Transverse colon (tissue), 4 donors: ENCODE data around the gene LAMA2. TPM values are rescaled to one million over a fixed set of nuclear protein-coding genes. Genes with fewer than 3 reads are reported as not detected.

Experiments
- DNase-seq: peaks from one replicate; pipeline ENCODE4 v3.0.0-alpha.2; 2019
- H3K27ac ChIP-seq, 4 donors: fragments of 200-600 bp; sonication (generic); 2 replicates each; pipeline ENCODE4 v1.5.1; 2016 to 2018; ENCODE audit warnings: inconsistent platforms in 4 of 4
- H3K27me3 ChIP-seq: fragments of 200-600 bp; sonication (generic); 2 replicates; pipeline ENCODE4 v1.5.1; 2017; ENCODE audit warnings: inconsistent platforms
- H3K36me3 ChIP-seq, 4 donors: fragments of 200-600 bp; sonication (generic); 2 replicates each; pipeline ENCODE4 v1.5.1; 2017 to 2019; ENCODE audit warnings: inconsistent platforms in 4 of 4
- H3K4me1 ChIP-seq, 4 donors: fragments of 200-600 bp; sonication (generic); 2 replicates each; pipeline ENCODE4 v1.5.1; 2017 to 2020; ENCODE audit warnings: inconsistent platforms in 4 of 4
- H3K4me3 ChIP-seq, 4 donors: fragments of 200-600 bp; sonication (generic); 1 replicate in 1 of 4; 2 replicates in 3 of 4; pipeline versions ENCODE4 v1.5.1 to v1.6.1; 2017 to 2019; ENCODE audit warnings: inconsistent platforms in 4 of 4
- H3K9me3 ChIP-seq, 2 donors: fragments of 200-600 bp; sonication (generic); 2 replicates each; pipeline ENCODE4 v1.5.1; 2017 to 2019; ENCODE audit warnings: inconsistent platforms in 2 of 2
- CTCF ChIP-seq, 5 experiments: fragments of 200-600 bp in 3 of 5; fragments of 450-650 bp in 2 of 5; sonication (generic) in 3 of 5; IDR thresholded peaks; 1 replicate in 2 of 5; 2 replicates in 3 of 5; pipeline ENCODE4 v1.5.1; 2016 to 2017; ENCODE audit warnings: antibody characterized with exemption in 5 of 5, inconsistent platforms in 3 of 5, mild to moderate bottlenecking in 2 of 5, moderate library complexity in 1 of 5
- EP300 ChIP-seq: sonication (generic); formaldehyde crosslinking; IDR thresholded peaks from one replicate; pipeline ENCODE4 v1.6.1; 2017; ENCODE audit warnings: antibody characterized with exemption, low read depth
- POLR2A ChIP-seq: fragments of 450-650 bp; IDR thresholded peaks from one replicate; pipeline ENCODE4 v1.6.1; 2016; ENCODE audit warnings: antibody characterized with exemption, mild to moderate bottlenecking, moderate library complexity
- POLR2AphosphoS5 ChIP-seq, 3 donors: sonication (generic); formaldehyde crosslinking; IDR thresholded peaks; one replicate each; pipeline ENCODE4 v1.6.1; 2016; ENCODE audit warnings: antibody characterized with exemption in 3 of 3
- WGBS, 2 donors: methylation state at CpG; one replicate each; pipeline ENCODE4 v1.1.5; 2018; ENCODE audit warnings: low coverage in 1 of 2; 5-methylcytosine and 5-hydroxymethylcytosine counted together
- in situ Hi-C, 4 donors: fragments of 200-750 bp; cut with MboI; loops; one replicate each; pipeline versions ENCODE4 v1.15.0 to v1.15.1; 2017; ENCODE audit warnings: low sequenced_read_pairs in 3 of 4, low pct_ligation_motif_present in 1 of 4, low pct_unique_long_range_greater_than_20kb in 1 of 4
- intact Hi-C: fragments of 100-400 bp; cut with DNase I; formaldehyde crosslinking; loops from one replicate; pipeline ENCODE4 v1.15.1; 2023; ENCODE audit warnings: low total_unique reads
- total RNA-seq, 4 donors: library from RNA; depleted of rRNA; stranded (reverse); fragments of >200 nt; gene quantifications; one replicate each; pipeline ENCODE4 v1.1.0, GENCODE V29; 2016

Gene LAMA2
- total RNA-seq, 4 donors from 2014 or later = 12.3 to 43.0 (median 32.1) TPM

- Histone ChIP-seq H3K9me3 (no peaks in the 10 kb centered on the region), H3K4me1 (peaks cover 0 to 5% (median 2%) of the 10 kb centered on the region in 4 donors), H3K27ac (no peak overlapping the region), H3K27me3 (no peaks in the 10 kb centered on the region), H3K36me3 (no peaks in the 10 kb centered on the region), H3K4me3 (no peak overlapping the region)
- no peak for DNase-seq
- TF ChIP-seq POLR2A = no peak
- no peak for TF ChIP-seq POLR2AphosphoS5 (IDR thresholded peaks at IDR 0.05)
- no peak for TF ChIP-seq EP300
- TF ChIP-seq CTCF (IDR thresholded peaks at IDR 0.05) = no peak
- in situ Hi-C loops (loop anchor here in 2 of 4 donors (25.0 kb wide), 1 partner anchor 252 kb away; no protein-coding TSS in a partner anchor), intact Hi-C loops (no loop called here)
- 80% methylated on average over 2 of the region's 2 CpGs for WGBS, 2 donors
These were observed 602.8 kb downstream of the LAMA2 start for GRCh38 chr6:129485746-129486145.

- no peak overlapping the region for H3K27ac ChIP-seq
- DNase-seq = no peak
- no peak for TF ChIP-seq CTCF (IDR thresholded peaks at IDR 0.05)
- TF ChIP-seq POLR2A = no peak
- TF ChIP-seq POLR2AphosphoS5 (IDR thresholded peaks at IDR 0.05) = no peak
- TF ChIP-seq EP300 = no peak
- H3K27me3 ChIP-seq = no peaks in the 10 kb centered on the region
- no peaks in the 10 kb centered on the region for H3K36me3 ChIP-seq
- no peaks in the 10 kb centered on the region for H3K9me3 ChIP-seq
- peaks cover 0 to 8% (median 2%) of the 10 kb centered on the region in 4 donors for H3K4me1 ChIP-seq
- intact Hi-C loops (no loop called here), in situ Hi-C loops (loop anchor here in 2 of 4 donors (25.0 kb wide), 1 partner anchor 251 kb away; no protein-coding TSS in a partner anchor)
- no peak overlapping the region for H3K4me3 ChIP-seq
- 70 to 81% methylated on average over 8 of the region's 8 CpGs for WGBS, 2 donors
These were observed 603.4 kb downstream of the LAMA2 start for GRCh38 chr6:129486327-129486726.

GRCh38 chr6:129488313-129488712 is 605.4 kb downstream of the LAMA2 start:
- peaks cover 0 to 11% (median 2%) of the 10 kb centered on the region in 4 donors for H3K4me1 ChIP-seq
- WGBS, 2 donors = 50 to 60% methylated on average over 2 of the region's 2 CpGs
- no peak overlapping the region for H3K27ac ChIP-seq
- intact Hi-C loops (no loop called here), in situ Hi-C loops (loop anchor here in 2 of 4 donors (25.0 kb wide), 1 partner anchor 249 kb away; no protein-coding TSS in a partner anchor)
- no peaks in the 10 kb centered on the region for H3K9me3 ChIP-seq
- H3K36me3 ChIP-seq = no peaks in the 10 kb centered on the region
- no peak for DNase-seq
- no peak overlapping the region for H3K4me3 ChIP-seq
- H3K27me3 ChIP-seq = no peaks in the 10 kb centered on the region
- TF ChIP-seq POLR2A = no peak
- no peak for TF ChIP-seq EP300
- no peak for TF ChIP-seq POLR2AphosphoS5 (IDR thresholded peaks at IDR 0.05)
- no peak for TF ChIP-seq CTCF (IDR thresholded peaks at IDR 0.05)

- no peaks in the 10 kb centered on the region for H3K27me3 ChIP-seq
- in situ Hi-C loops = loop anchor here in 2 of 4 donors (25.0 kb wide), 1 partner anchor 248 kb away; no protein-coding TSS in a partner anchor
- H3K9me3 ChIP-seq = no peaks in the 10 kb centered on the region
- no peak for DNase-seq
- no peak overlapping the region for H3K27ac ChIP-seq
- no peak overlapping the region for H3K4me3 ChIP-seq
- WGBS, 2 donors = 94 to 100% methylated on average over 2 of the region's 2 CpGs
- TF ChIP-seq POLR2A = no peak
- TF ChIP-seq CTCF (IDR thresholded peaks at IDR 0.05) = no peak
- intact Hi-C loops = no loop called here
- no peaks in the 10 kb centered on the region for H3K36me3 ChIP-seq
- peaks cover 0 to 11% (median 2%) of the 10 kb centered on the region in 4 donors for H3K4me1 ChIP-seq
These were observed 606.4 kb downstream of the LAMA2 start for GRCh38 chr6:129489215-129489765.
